Measurements from ENCODE around the gene CLDN11. TPM values are rescaled to one million over a fixed set of nuclear protein-coding genes. Genes with fewer than 3 reads are reported as not detected.

Gene CLDN11
- polyA plus RNA-seq, 1 of the 3 experiments (the other 2 are of a cell fraction): 2.2 TPM

GRCh38 chr3:170420307-170420821, 1.7 kb downstream of the CLDN11 start:
- no peaks in the 10 kb centered on the region for H3F3A ChIP-seq (replicated peaks; ENCODE audit: insufficient read depth)
- no peaks in the 10 kb centered on the region for H3K27me3 ChIP-seq (ENCODE audit: insufficient read depth)
- H3K36me3 ChIP-seq (replicated peaks in 1 of 2; ENCODE audit: control insufficient read depth in 1 of 2, insufficient read depth in 2 of 2, low read length in 1 of 2): no peaks in the 10 kb centered on the region
- H3K9me2 ChIP-seq: no peaks in the 10 kb centered on the region
- no peak overlapping the region for H2AFZ ChIP-seq (ENCODE audit: low read depth)
- ChIA-PET CTCF (interaction anchor here (1.0 to 1.7 kb wide), 2 partner anchors 7 to 392 kb away, joined by 3 to 5 read pairs; no protein-coding TSS in a partner anchor), POLR2A (no interaction called here)
- no peaks in the 10 kb centered on the region for H4K20me1 ChIP-seq (ENCODE audit: insufficient read depth)
- no peaks in the 10 kb centered on the region for H3K9me3 ChIP-seq
- no peaks in the 10 kb centered on the region for H3K79me2 ChIP-seq (ENCODE audit: insufficient read depth)
- no peak overlapping the region for H3K4me2 ChIP-seq
- TF ChIP-seq RCOR1 (IDR thresholded peaks at IDR 0.05; ENCODE audit: low read length) (no peak), POLR2AphosphoS5 (IDR thresholded peaks at IDR 0.05; ENCODE audit: low read depth, low read length) (no peak), CTCF (IDR thresholded peaks at IDR 0.05) (no peak), SMC3 (IDR thresholded peaks at IDR 0.05; ENCODE audit: low read depth, low read length) (no peak)
- H3K4me1 ChIP-seq (ENCODE audit: control insufficient read depth in 1 of 2, insufficient read depth in 2 of 2, low read depth in 1 of 2, low read length in 1 of 2): peaks cover 0 to 8% of the 10 kb centered on the region in 2 experiments; a peak in 1 of 4 replicates
- no peak overlapping the region for H3K9ac ChIP-seq
- no peak for DNase-seq
- no peak overlapping the region for H3K27ac ChIP-seq (ENCODE audit: low read depth in 2 of 2, low read length in 1 of 2)
- H3K4me3 ChIP-seq (ENCODE audit: low read depth in 2 of 2, low read length in 1 of 2): no peak overlapping the region
- 96% methylated on average over 12 of the region's 17 CpGs for WGBS (ENCODE audit: low lambda C conversion rate)

- Histone ChIP-seq H3K4me3 (ENCODE audit: low read depth in 2 of 2, low read length in 1 of 2) (no peak overlapping the region), H3K36me3 (replicated peaks in 1 of 2; ENCODE audit: control insufficient read depth in 1 of 2, insufficient read depth in 2 of 2, low read length in 1 of 2) (no peaks in the 10 kb centered on the region), H3K27me3 (ENCODE audit: insufficient read depth) (no peaks in the 10 kb centered on the region), H3K4me1 (ENCODE audit: control insufficient read depth in 1 of 2, insufficient read depth in 2 of 2, low read depth in 1 of 2, low read length in 1 of 2) (peaks cover 0 to 16% of the 10 kb centered on the region in 2 experiments; a peak in 1 of 4 replicates), H3K9ac (no peak overlapping the region), H3K4me2 (no peak overlapping the region), H3K9me3 (no peaks in the 10 kb centered on the region), H3F3A (replicated peaks; ENCODE audit: insufficient read depth) (no peaks in the 10 kb centered on the region), H4K20me1 (ENCODE audit: insufficient read depth) (no peaks in the 10 kb centered on the region), H3K27ac (ENCODE audit: low read depth in 2 of 2, low read length in 1 of 2) (no peak overlapping the region), H2AFZ (ENCODE audit: low read depth) (no peak overlapping the region), H3K79me2 (ENCODE audit: insufficient read depth) (no peaks in the 10 kb centered on the region), H3K9me2 (no peaks in the 10 kb centered on the region)
- WGBS (ENCODE audit: low lambda C conversion rate): 88% methylated on average over 10 of the region's 12 CpGs
- TF ChIP-seq USF2 (IDR thresholded peaks at IDR 0.05; ENCODE audit: borderline replicate concordance, low read depth, low read length) (no peak), TCF12 (IDR thresholded peaks at IDR 0.05) (no peak), TAF1 (IDR thresholded peaks at IDR 0.05; ENCODE audit: borderline replicate concordance, low read depth, low read length) (no peak), NFIC (IDR thresholded peaks at IDR 0.05; ENCODE audit: borderline replicate concordance) (no peak), GATA2 (CRISPR knock-in tag; IDR thresholded peaks at IDR 0.05) (no peak), NRF1 (IDR thresholded peaks at IDR 0.05; ENCODE audit: low read depth, low read length) (no peak), FOXM1 (IDR thresholded peaks at IDR 0.05; ENCODE audit: low read depth) (no peak), CTCF (IDR thresholded peaks at IDR 0.05) (no peak), CHD2 (IDR thresholded peaks at IDR 0.05; ENCODE audit: low read length, partially characterized antibody) (no peak), FOSL2 (IDR thresholded peaks at IDR 0.05; ENCODE audit: borderline replicate concordance, low read depth) (no peak), RAD21 (IDR thresholded peaks at IDR 0.05; ENCODE audit: low read length) (no peak), EZH2phosphoT487 (IDR thresholded peaks at IDR 0.05; ENCODE audit: borderline replicate concordance, low read depth) (no peak), RCOR1 (IDR thresholded peaks at IDR 0.05; ENCODE audit: low read length) (no peak), POLR2AphosphoS5 (IDR thresholded peaks at IDR 0.05; ENCODE audit: low read depth, low read length) (no peak), MAX (IDR thresholded peaks at IDR 0.05; ENCODE audit: low read depth) (no peak), YY1 (IDR thresholded peaks at IDR 0.05; ENCODE audit: low read depth) (no peak), ELF1 (IDR thresholded peaks at IDR 0.05) (no peak), PBX3 (IDR thresholded peaks at IDR 0.05) (no peak)
- POLR2A ChIA-PET: no interaction called here
- CTCF ChIA-PET: interaction anchor here (1.7 kb wide), 1 partner anchor 391 kb away, joined by 5 read pairs; no protein-coding TSS in a partner anchor
- DNase-seq: peak; percentile 27
Observed at GRCh38 chr3:170421111-170421641, 2.5 kb downstream of the CLDN11 start.

Data from SK-N-SH (cell line).